ENCODE measurements around the gene CORO2A.

DNA sequence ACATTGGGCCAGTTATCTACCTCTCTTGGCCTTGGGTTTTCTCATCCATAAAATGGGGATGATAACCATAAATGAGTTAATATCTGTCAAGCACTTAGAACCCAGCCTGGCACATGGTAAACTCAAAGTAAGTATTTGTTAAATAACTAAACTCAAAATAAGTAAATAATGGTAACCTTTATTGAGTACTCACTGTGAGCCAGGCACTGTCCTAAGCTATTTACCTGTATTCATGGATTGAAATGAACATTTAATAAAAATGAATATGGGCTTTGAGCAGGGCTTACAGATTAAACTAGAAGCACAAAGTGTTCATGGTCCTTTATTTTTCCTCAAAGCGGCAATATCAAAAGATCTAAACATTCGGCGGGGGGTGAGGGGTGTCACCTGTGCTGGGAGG, 16.7 kb downstream of the CORO2A start:
- no peak for TF ChIP-seq FOXK1 (CRISPR knock-in tag; IDR thresholded peaks at IDR 0.05)
- TF ChIP-seq, protein P1, sequence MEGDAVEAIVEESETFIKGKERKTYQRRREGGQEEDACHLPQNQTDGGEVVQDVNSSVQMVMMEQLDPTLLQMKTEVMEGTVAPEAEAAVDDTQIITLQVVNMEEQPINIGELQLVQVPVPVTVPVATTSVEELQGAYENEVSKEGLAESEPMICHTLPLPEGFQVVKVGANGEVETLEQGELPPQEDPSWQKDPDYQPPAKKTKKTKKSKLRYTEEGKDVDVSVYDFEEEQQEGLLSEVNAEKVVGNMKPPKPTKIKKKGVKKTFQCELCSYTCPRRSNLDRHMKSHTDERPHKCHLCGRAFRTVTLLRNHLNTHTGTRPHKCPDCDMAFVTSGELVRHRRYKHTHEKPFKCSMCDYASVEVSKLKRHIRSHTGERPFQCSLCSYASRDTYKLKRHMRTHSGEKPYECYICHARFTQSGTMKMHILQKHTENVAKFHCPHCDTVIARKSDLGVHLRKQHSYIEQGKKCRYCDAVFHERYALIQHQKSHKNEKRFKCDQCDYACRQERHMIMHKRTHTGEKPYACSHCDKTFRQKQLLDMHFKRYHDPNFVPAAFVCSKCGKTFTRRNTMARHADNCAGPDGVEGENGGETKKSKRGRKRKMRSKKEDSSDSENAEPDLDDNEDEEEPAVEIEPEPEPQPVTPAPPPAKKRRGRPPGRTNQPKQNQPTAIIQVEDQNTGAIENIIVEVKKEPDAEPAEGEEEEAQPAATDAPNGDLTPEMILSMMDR (IDR thresholded peaks at IDR 0.05), result no peak
- no peak for TF ChIP-seq CREB1 (CRISPR knock-in tag; IDR thresholded peaks at IDR 0.05)
